SHP77 treated with DMSO at 0.1 percent for 48 hours (cell line): ENCODE data around the gene CYFIP1.

ENCODE experiments used
- DNase-seq: peaks from one replicate; lab custom pipeline; 2025; lab: John Stamatoyannopoulos, UW

CYFIP1 gene

GRCh38 chr15:22868928-22869327 lies 111.2 kb downstream of the CYFIP1 start:
- DNase-seq, result no peak

- no peak for DNase-seq
Measured at GRCh38 chr15:22868495-22868894, 111.7 kb downstream of the CYFIP1 start.

- no peak for DNase-seq
Measured at GRCh38 chr15:22867886-22868285, 112.3 kb downstream of the CYFIP1 start.

GRCh38 chr15:22866079-22866478 lies 114.1 kb downstream of the CYFIP1 start:
- DNase-seq, result no peak

- no peak for DNase-seq
Measured at GRCh38 chr15:22863356-22863755, 116.8 kb downstream of the CYFIP1 start.

GRCh38 chr15:22861161-22861560 lies 119.0 kb downstream of the CYFIP1 start:
- DNase-seq, result no peak

GRCh38 chr15:22856659-22857058 lies 123.5 kb downstream of the CYFIP1 start:
- DNase-seq, result no peak

- DNase-seq, result no peak
Measured at GRCh38 chr15:22855791-22856190, 124.4 kb downstream of the CYFIP1 start.

GRCh38 chr15:22851513-22851912 lies 128.7 kb downstream of the CYFIP1 start:
- DNase-seq, result no peak

- no peak for DNase-seq
Measured at GRCh38 chr15:22850055-22850454, 130.1 kb downstream of the CYFIP1 start.

GRCh38 chr15:22846073-22846472 lies 134.1 kb downstream of the CYFIP1 start:
- no peak for DNase-seq

GRCh38 chr15:22845289-22845900 lies 134.8 kb downstream of the CYFIP1 start:
- DNase-seq, result no peak

GRCh38 chr15:22844421-22845288 lies 135.5 kb downstream of the CYFIP1 start:
- DNase-seq, result no peak

GRCh38 chr15:22839046-22839695 lies 141.0 kb downstream of the CYFIP1 start:
- no peak for DNase-seq

- DNase-seq, result peak; percentile 93
Measured at GRCh38 chr15:22838292-22839042, 141.7 kb downstream of the CYFIP1 start, which contains the start of gene NIPA2. NIPA2 (plus strand) TSS chr15:22838666; CDS start chr15:22851732, 13,066 bp downstream.

- DNase-seq, result no peak
Measured at GRCh38 chr15:22831473-22831872, 148.7 kb downstream of the CYFIP1 start.

- no peak for DNase-seq
Measured at GRCh38 chr15:22827125-22827524, 153.0 kb downstream of the CYFIP1 start.

GRCh38 chr15:22823495-22824128 lies 156.6 kb downstream of the CYFIP1 start:
- no peak for DNase-seq

- no peak for DNase-seq
Measured at GRCh38 chr15:22819651-22820050, 160.5 kb downstream of the CYFIP1 start.
